Measurements from ENCODE around the gene PCDH19.

DNA sequence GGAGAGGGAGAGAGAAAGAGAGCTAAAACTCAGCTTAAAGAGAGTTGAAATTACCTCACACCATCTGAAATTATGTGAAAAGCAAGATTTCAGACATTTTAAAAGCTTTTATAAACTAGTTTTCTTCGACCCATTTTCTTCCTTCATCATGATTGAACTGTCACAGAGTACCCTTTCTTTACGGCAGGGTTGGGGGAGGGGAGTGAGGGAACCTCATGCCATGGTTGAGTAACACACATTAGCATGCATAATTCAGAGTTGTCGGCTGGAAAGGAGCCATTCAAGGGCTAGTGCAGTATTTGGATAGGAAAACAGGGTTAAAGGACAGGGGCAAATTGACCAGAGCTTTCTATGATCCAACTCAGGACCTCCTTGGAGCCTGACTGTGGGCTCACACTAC is 46.2 kb downstream of the PCDH19 start:
- TF ChIP-seq, protein P1, sequence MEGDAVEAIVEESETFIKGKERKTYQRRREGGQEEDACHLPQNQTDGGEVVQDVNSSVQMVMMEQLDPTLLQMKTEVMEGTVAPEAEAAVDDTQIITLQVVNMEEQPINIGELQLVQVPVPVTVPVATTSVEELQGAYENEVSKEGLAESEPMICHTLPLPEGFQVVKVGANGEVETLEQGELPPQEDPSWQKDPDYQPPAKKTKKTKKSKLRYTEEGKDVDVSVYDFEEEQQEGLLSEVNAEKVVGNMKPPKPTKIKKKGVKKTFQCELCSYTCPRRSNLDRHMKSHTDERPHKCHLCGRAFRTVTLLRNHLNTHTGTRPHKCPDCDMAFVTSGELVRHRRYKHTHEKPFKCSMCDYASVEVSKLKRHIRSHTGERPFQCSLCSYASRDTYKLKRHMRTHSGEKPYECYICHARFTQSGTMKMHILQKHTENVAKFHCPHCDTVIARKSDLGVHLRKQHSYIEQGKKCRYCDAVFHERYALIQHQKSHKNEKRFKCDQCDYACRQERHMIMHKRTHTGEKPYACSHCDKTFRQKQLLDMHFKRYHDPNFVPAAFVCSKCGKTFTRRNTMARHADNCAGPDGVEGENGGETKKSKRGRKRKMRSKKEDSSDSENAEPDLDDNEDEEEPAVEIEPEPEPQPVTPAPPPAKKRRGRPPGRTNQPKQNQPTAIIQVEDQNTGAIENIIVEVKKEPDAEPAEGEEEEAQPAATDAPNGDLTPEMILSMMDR (conservative IDR thresholded peaks at IDR 0.05; ENCODE audit: low read length) = no peak
- TF ChIP-seq EZH2phosphoT487 (IDR thresholded peaks at IDR 0.05; ENCODE audit: borderline replicate concordance) = no peak

All from Loucy (cell line).